GM12875 (cell line): ENCODE data around the gene HDAC10.

Experiments
- H3K4me3 ChIP-seq: one replicate; pipeline ENCODE4 v1.5.1; 2011; ENCODE audit warnings: low read depth, low read length, control low read depth
- TF ChIP-seq, protein P1 (sequence below): IDR thresholded peaks from 2 replicates; pipeline ENCODE4 v1.5.1; 2011; ENCODE audit warnings: low read depth, mild to moderate bottlenecking, control low read depth, inconsistent platforms, low read length, moderate library complexity, borderline replicate concordance; ENCODE audit not compliant: insufficient read depth

Gene HDAC10

DNA sequence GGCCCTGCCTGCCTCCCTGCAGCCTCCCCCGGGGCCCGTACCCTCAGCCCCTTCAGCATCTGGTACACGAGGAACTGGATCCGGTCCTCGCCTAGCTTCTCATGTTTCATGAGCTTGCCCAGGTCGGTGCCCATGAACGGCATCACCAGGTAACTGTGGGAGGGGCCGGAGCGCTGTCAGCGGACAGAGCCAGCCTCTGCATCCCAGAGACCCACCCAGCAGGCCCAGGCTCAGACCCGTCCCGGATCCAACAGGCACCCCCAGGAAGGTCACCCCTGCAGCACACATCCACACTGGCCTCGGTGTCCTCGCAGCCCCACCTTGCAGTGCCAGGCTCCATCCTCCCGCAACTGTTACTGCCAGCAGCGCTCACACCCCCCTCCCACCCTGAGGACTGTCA is 6.0 kb upstream of the HDAC10 start:
- no peak overlapping the region for H3K4me3 ChIP-seq
- TF ChIP-seq, protein P1, sequence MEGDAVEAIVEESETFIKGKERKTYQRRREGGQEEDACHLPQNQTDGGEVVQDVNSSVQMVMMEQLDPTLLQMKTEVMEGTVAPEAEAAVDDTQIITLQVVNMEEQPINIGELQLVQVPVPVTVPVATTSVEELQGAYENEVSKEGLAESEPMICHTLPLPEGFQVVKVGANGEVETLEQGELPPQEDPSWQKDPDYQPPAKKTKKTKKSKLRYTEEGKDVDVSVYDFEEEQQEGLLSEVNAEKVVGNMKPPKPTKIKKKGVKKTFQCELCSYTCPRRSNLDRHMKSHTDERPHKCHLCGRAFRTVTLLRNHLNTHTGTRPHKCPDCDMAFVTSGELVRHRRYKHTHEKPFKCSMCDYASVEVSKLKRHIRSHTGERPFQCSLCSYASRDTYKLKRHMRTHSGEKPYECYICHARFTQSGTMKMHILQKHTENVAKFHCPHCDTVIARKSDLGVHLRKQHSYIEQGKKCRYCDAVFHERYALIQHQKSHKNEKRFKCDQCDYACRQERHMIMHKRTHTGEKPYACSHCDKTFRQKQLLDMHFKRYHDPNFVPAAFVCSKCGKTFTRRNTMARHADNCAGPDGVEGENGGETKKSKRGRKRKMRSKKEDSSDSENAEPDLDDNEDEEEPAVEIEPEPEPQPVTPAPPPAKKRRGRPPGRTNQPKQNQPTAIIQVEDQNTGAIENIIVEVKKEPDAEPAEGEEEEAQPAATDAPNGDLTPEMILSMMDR, result no peak

DNA sequence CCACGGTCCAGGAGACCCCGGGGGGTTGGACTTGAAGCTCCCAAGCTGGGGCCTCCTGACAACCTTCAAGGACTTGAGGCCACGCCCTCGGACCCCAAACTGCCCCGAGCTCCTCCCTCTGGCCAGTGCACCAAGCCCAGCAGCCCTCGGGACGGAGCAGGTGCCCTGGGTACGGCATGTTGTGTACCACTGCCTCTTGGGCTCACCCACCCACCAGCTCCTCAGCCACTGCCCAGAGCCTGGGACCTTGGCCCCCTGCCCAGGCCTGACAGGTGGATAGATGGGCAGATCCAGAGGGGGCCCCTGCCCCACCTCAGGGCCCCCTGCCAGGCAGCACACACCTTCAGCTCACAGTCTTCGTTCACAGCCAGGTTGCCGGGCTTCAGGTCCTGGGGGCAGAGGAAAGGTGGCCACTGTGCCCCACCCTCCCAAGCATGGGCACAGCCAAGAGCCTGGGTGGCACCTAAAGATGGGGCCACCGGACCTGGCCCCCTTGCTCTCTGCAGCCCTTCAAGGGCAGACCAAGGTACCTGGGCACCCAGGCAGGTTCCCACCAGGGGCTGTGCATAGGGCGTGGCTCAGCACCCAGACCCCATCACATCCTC is 5.3 kb upstream of the HDAC10 start:
- no peak overlapping the region for H3K4me3 ChIP-seq

DNA sequence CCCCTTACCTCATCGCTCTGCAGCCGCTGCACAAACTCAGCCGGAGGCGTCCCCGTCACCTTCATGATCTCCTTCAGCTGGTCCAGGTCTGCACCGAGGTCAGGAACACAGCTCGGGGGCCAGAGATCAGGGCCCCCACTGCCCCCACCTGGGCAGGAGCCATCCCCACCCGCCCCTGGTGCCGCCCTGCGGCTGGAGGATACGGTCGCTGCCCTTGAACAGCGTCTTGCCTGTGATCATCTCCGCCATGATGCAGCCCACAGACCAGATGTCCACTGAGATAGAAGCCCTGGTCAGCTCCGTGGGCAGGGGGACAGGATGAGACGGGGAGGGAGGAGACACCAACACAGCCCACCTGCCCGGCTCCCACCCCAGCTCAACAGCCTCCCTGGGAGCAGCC is 4.5 kb upstream of the HDAC10 start:
- TF ChIP-seq, protein P1, result no peak
- H3K4me3 ChIP-seq, result no peak overlapping the region

More for the DNA sequence above, 5.3 kb upstream of the HDAC10 start:
- TF ChIP-seq, protein P1, result no peak

DNA sequence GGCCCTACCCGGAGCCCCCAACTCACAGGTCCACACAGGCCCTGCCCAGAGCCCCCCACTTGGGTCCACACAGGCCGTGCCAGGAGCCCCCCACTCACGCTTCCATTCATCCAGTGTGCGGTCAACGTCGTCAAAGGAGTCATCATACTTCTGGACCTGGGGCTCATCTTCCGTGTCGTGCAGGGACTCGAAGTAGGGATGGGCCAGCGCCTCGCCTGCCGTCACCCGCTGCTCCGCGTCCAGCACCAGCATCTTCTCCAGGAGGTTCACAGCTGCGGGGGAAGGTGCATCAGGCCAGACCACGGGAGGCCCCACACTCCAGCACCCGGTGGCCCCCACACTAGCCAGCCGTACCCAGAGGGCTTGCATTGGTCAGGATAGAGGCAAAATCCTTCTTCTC is 4.0 kb upstream of the HDAC10 start:
- no peak overlapping the region for H3K4me3 ChIP-seq
- TF ChIP-seq, protein P1, result no peak

DNA sequence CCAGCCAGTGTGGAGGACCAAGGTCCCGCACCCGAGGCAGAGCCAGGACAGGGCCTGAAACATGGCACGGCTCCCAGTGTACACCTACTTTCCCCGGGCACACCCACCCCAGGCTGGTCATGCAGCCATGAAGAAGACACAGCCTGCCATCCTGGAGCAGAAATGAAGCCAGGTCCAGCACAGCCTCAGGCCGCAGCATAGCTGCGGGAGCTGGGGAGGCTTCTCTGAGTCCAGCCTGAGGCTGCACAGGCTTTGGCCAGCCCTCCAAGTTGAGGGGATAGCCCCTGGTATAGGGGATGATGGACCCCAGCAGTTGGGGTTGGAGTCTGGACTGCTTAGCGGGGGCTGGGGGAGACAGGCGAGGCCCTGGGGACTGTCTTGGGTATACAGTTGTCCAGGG is 2.9 kb upstream of the HDAC10 start:
- H3K4me3 ChIP-seq, result no peak overlapping the region
- TF ChIP-seq, protein P1, result no peak

DNA sequence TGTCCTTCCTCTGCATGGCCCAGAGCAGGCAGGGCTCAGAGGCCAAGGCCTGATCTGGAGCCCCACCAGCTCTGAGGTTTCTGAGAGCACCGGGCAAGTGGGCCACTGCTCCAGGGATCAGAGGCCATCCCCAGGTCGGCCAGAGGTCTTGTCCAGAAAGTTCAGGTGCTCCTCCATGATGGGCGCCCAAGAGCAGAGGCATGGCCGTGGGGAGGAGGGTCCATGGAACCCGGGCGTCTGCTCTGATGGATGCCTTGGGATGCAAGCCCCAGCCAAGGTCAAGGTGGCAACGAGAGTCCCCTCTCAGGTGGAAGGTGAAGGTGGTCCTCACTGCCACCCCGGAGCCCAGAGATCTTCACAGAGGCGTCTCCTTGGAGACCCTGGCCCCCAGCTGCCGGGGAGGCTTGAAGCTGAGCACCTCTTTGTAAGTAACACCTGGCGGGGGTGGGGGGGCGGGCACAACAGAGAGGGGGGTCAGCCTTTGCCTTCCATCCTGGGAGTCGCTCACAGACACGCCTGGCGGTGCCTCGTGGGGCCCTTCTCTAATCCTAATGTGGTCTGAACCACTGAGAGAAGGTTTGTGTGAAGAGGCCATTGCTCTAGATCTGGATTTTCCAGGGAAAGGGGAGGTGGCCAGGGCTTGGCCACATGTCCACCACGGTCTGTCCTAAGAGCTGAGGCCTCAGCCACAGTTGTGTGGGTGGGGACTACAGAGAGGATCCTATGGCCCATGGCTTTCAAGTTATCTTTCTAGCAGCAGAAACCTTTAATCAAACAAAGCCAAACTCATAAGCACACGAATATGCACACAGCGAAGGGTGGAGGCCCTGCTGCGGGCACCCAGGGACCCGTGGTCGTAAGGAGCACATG is 2.2 kb upstream of the HDAC10 start:
- no peak overlapping the region for H3K4me3 ChIP-seq
- TF ChIP-seq, protein P1, result no peak
